ENCODE data around the gene CYP1B1.

Gene CYP1B1

GRCh38 chr2:38073211-38074057 is 2.5 kb downstream of the CYP1B1 start:
- no peak overlapping the region for H3K9ac ChIP-seq (ENCODE audit: insufficient read length, low read depth)
- peaks cover 2% of the 10 kb centered on the region for H3K4me1 ChIP-seq (ENCODE audit: insufficient read depth, insufficient read length)
- peaks cover 14% of the 10 kb centered on the region for H3K27me3 ChIP-seq (ENCODE audit: insufficient read depth, insufficient read length)
- no peaks in the 10 kb centered on the region; the same call in 1 of the 2 replicates for H3K9me3 ChIP-seq (ENCODE audit: insufficient read depth, low read length)
- no peak for DNase-seq (ENCODE audit: low read depth, low spot score)
- H3K4me3 ChIP-seq (ENCODE audit: insufficient read length, low read depth) = no peak overlapping the region
- H3K36me3 ChIP-seq (ENCODE audit: insufficient read depth, insufficient read length, low read length) = peaks cover 11% of the 10 kb centered on the region
- no peak for TF ChIP-seq ZNF274 (IDR thresholded peaks at IDR 0.05; ENCODE audit: low read depth, low read length)
- TF ChIP-seq SUZ12 (IDR thresholded peaks at IDR 0.05; ENCODE audit: extremely low read depth, insufficient read depth, insufficient read length) = no peak
- TF ChIP-seq YY1 (IDR thresholded peaks at IDR 0.05; ENCODE audit: insufficient read depth, insufficient read length) = no peak

GRCh38 chr2:38070438-38070837 is 5.5 kb downstream of the CYP1B1 start:
- Histone ChIP-seq H3K36me3 (ENCODE audit: insufficient read depth, insufficient read length, low read length) (peaks cover 15% of the 10 kb centered on the region), H3K9me3 (ENCODE audit: insufficient read depth, low read length) (no peaks in the 10 kb centered on the region; the same call in 1 of the 2 replicates), H3K9ac (ENCODE audit: insufficient read length, low read depth) (no peak overlapping the region), H3K27me3 (ENCODE audit: insufficient read depth, insufficient read length) (peaks cover 9% of the 10 kb centered on the region), H3K4me3 (ENCODE audit: insufficient read length, low read depth) (no peak overlapping the region), H3K4me1 (ENCODE audit: insufficient read depth, insufficient read length) (no peaks in the 10 kb centered on the region)
- DNase-seq (ENCODE audit: low read depth, low spot score) = no peak
- TF ChIP-seq SUZ12 (IDR thresholded peaks at IDR 0.05; ENCODE audit: extremely low read depth, insufficient read depth, insufficient read length) (no peak), ZNF274 (IDR thresholded peaks at IDR 0.05; ENCODE audit: low read depth, low read length) (no peak), YY1 (IDR thresholded peaks at IDR 0.05; ENCODE audit: insufficient read depth, insufficient read length) (no peak)

GRCh38 chr2:38068234-38068633 is 7.7 kb downstream of the CYP1B1 start:
- DNase-seq (ENCODE audit: low read depth, low spot score) = no peak
- no peaks in the 10 kb centered on the region for H3K4me1 ChIP-seq (ENCODE audit: insufficient read depth, insufficient read length)

GRCh38 chr2:38066421-38067115 is 9.4 kb downstream of the CYP1B1 start:
- TF ChIP-seq YY1 (IDR thresholded peaks at IDR 0.05; ENCODE audit: insufficient read depth, insufficient read length) (no peak), SUZ12 (IDR thresholded peaks at IDR 0.05; ENCODE audit: extremely low read depth, insufficient read depth, insufficient read length) (no peak), ZNF274 (IDR thresholded peaks at IDR 0.05; ENCODE audit: low read depth, low read length) (no peak)
- no peaks in the 10 kb centered on the region for H3K9me3 ChIP-seq (ENCODE audit: insufficient read depth, low read length)
- no peak overlapping the region for H3K9ac ChIP-seq (ENCODE audit: insufficient read length, low read depth)
- DNase-seq (ENCODE audit: low read depth, low spot score) = no peak
- no peaks in the 10 kb centered on the region for H3K4me1 ChIP-seq (ENCODE audit: insufficient read depth, insufficient read length)
- H3K4me3 ChIP-seq (ENCODE audit: insufficient read length, low read depth) = no peak overlapping the region
- peaks cover 16% of the 10 kb centered on the region for H3K36me3 ChIP-seq (ENCODE audit: insufficient read depth, insufficient read length, low read length)
- H3K27me3 ChIP-seq (ENCODE audit: insufficient read depth, insufficient read length) = no peaks in the 10 kb centered on the region

More at GRCh38 chr2:38068234-38068633, 7.7 kb downstream of the CYP1B1 start:
- H3K9me3 ChIP-seq (ENCODE audit: insufficient read depth, low read length) = no peaks in the 10 kb centered on the region
- H3K9ac ChIP-seq (ENCODE audit: insufficient read length, low read depth) = no peak overlapping the region
- H3K27me3 ChIP-seq (ENCODE audit: insufficient read depth, insufficient read length) = no peaks in the 10 kb centered on the region
- no peak overlapping the region for H3K4me3 ChIP-seq (ENCODE audit: insufficient read length, low read depth)
- TF ChIP-seq YY1 (IDR thresholded peaks at IDR 0.05; ENCODE audit: insufficient read depth, insufficient read length) (no peak), ZNF274 (IDR thresholded peaks at IDR 0.05; ENCODE audit: low read depth, low read length) (no peak), SUZ12 (IDR thresholded peaks at IDR 0.05; ENCODE audit: extremely low read depth, insufficient read depth, insufficient read length) (no peak)
- peaks cover 16% of the 10 kb centered on the region for H3K36me3 ChIP-seq (ENCODE audit: insufficient read depth, insufficient read length, low read length)

- TF ChIP-seq YY1 (IDR thresholded peaks at IDR 0.05; ENCODE audit: insufficient read depth, insufficient read length) = no peak
- TF ChIP-seq SUZ12 (IDR thresholded peaks at IDR 0.05; ENCODE audit: extremely low read depth, insufficient read depth, insufficient read length) = no peak
- no peak for TF ChIP-seq ZNF274 (IDR thresholded peaks at IDR 0.05; ENCODE audit: low read depth, low read length)
- Histone ChIP-seq H3K27me3 (ENCODE audit: insufficient read depth, insufficient read length) (no peaks in the 10 kb centered on the region), H3K36me3 (ENCODE audit: insufficient read depth, insufficient read length, low read length) (peaks cover 11% of the 10 kb centered on the region), H3K4me3 (ENCODE audit: insufficient read length, low read depth) (no peak overlapping the region), H3K4me1 (ENCODE audit: insufficient read depth, insufficient read length) (no peaks in the 10 kb centered on the region), H3K9me3 (ENCODE audit: insufficient read depth, low read length) (no peaks in the 10 kb centered on the region), H3K9ac (ENCODE audit: insufficient read length, low read depth) (no peak overlapping the region)
- DNase-seq (ENCODE audit: low read depth, low spot score) = no peak
These were observed 10.3 kb downstream of the CYP1B1 start for GRCh38 chr2:38065502-38066135.

GRCh38 chr2:38064801-38065501 is 11.0 kb downstream of the CYP1B1 start:
- TF ChIP-seq ZNF274 (IDR thresholded peaks at IDR 0.05; ENCODE audit: low read depth, low read length) = no peak
- TF ChIP-seq SUZ12 (IDR thresholded peaks at IDR 0.05; ENCODE audit: extremely low read depth, insufficient read depth, insufficient read length) = no peak
- no peak for TF ChIP-seq YY1 (IDR thresholded peaks at IDR 0.05; ENCODE audit: insufficient read depth, insufficient read length)
- Histone ChIP-seq H3K4me1 (ENCODE audit: insufficient read depth, insufficient read length) (no peaks in the 10 kb centered on the region), H3K36me3 (ENCODE audit: insufficient read depth, insufficient read length, low read length) (peaks cover 7% of the 10 kb centered on the region), H3K9ac (ENCODE audit: insufficient read length, low read depth) (no peak overlapping the region), H3K27me3 (ENCODE audit: insufficient read depth, insufficient read length) (no peaks in the 10 kb centered on the region), H3K9me3 (ENCODE audit: insufficient read depth, low read length) (no peaks in the 10 kb centered on the region), H3K4me3 (ENCODE audit: insufficient read length, low read depth) (no peak overlapping the region)
- no peak for DNase-seq (ENCODE audit: low read depth, low spot score)

Measured in NT2/D1 (cell line).